PC-9 (cell line): ENCODE results near the gene LYSMD2. TPM values are rescaled to one million over a fixed set of nuclear protein-coding genes. Genes with fewer than 3 reads are reported as not detected.
A peak's percentile ranks its signal among the peaks of the same experiment; 100 is the strongest.

Experiments
- BruUV-seq: library from RNA; stranded (reverse); fragments of 400-500 nt; replicated peaks from 2 replicates; lab custom pipeline; 2021; lab: Mats Ljungman, UMichigan
- CTCF ChIA-PET: fragments of 300-600 bp; sonication (Branson Sonifier 250); formaldehyde crosslinking; loops from one replicate; lab custom pipeline; 2022; ENCODE audit warnings: antibody characterized with exemption; lab: Charles Lee
- POLR2A ChIA-PET: fragments of 300-600 bp; sonication (Branson Sonifier 250); formaldehyde crosslinking; loops from one replicate; lab custom pipeline; 2022; ENCODE audit warnings: antibody characterized with exemption; ENCODE audit not compliant: unreplicated experiment; lab: Charles Lee
- DNase-seq, 2 experiments: peaks; one replicate each; pipeline versions ENCODE4 v3.0.0 to v3.0.0-alpha.2; 2015 to 2022; ENCODE audit warnings: mixed read lengths in 1 of 2
- H2AFZ ChIP-seq: fragments of 200-600 bp; sonication (generic); 2 replicates; pipeline ENCODE4 v1.8.1; 2017; ENCODE audit warnings: antibody characterized with exemption
- H3F3A ChIP-seq: fragments of 200-600 bp; sonication (generic); 2 replicates; pipeline ENCODE4 v1.8.1; 2017; ENCODE audit warnings: antibody characterized with exemption, mild to moderate bottlenecking, low read depth; ENCODE audit not compliant: insufficient read depth
- H3K27ac ChIP-seq: fragments of 200-600 bp; sonication (generic); 2 replicates; pipeline ENCODE4 v1.6.1; 2016; ENCODE audit warnings: mixed run types
- H3K27me3 ChIP-seq: fragments of 200-600 bp; sonication (generic); 2 replicates; pipeline ENCODE4 v1.6.1; 2016; ENCODE audit warnings: low read depth, mixed run types; ENCODE audit not compliant: insufficient read depth
- H3K36me3 ChIP-seq: fragments of 200-600 bp; sonication (generic); 2 replicates; pipeline ENCODE4 v1.6.1; 2016; ENCODE audit warnings: low read depth, mixed run types
- H3K4me1 ChIP-seq: fragments of 200-600 bp; sonication (generic); replicated peaks from 2 replicates; pipeline ENCODE4 v1.6.1; 2016; ENCODE audit warnings: mixed run types; ENCODE audit not compliant: insufficient read depth
- H3K4me2 ChIP-seq: fragments of 200-600 bp; sonication (generic); 2 replicates; pipeline ENCODE4 v1.6.1; 2017; ENCODE audit warnings: mixed run types
- H3K4me3 ChIP-seq: fragments of 200-600 bp; sonication (generic); 2 replicates; pipeline ENCODE4 v1.6.1; 2016; ENCODE audit warnings: mixed run types
- H3K79me2 ChIP-seq: fragments of 200-600 bp; sonication (generic); 2 replicates; pipeline ENCODE4 v1.6.1; 2017; ENCODE audit warnings: low read depth, mixed run types
- H3K9me2 ChIP-seq: fragments of 200-600 bp; sonication (generic); 2 replicates; pipeline ENCODE4 v1.8.1; 2017; ENCODE audit warnings: mild to moderate bottlenecking; ENCODE audit not compliant: insufficient read depth
- H3K9me3 ChIP-seq: fragments of 200-600 bp; sonication (generic); 2 replicates; pipeline ENCODE4 v1.8.1; 2016; ENCODE audit warnings: low read depth; ENCODE audit not compliant: insufficient read depth
- H4K20me1 ChIP-seq: fragments of 200-600 bp; sonication (generic); 2 replicates; pipeline ENCODE4 v1.8.1; 2017; ENCODE audit not compliant: insufficient read depth
- EZH2 ChIP-seq: fragments of 200-600 bp; sonication (generic); IDR thresholded peaks from 2 replicates; pipeline ENCODE4 v1.8.0; 2017; ENCODE audit warnings: antibody characterized with exemption, low read depth
- intact Hi-C: fragments of 100-400 bp; cut with micrococcal nuclease; formaldehyde crosslinking; loops from one replicate; pipeline ENCODE4 v1.10.0; 2022; ENCODE audit not compliant: unreplicated experiment
- total RNA-seq: library from RNA; stranded (reverse); gene quantifications from 2 replicates; pipeline ENCODE4 v1.2.3, GENCODE V29; 2021
- TF ChIP-seq, protein P1 (sequence below): fragments of 200-600 bp; sonication (generic); conservative IDR thresholded peaks from 2 replicates; pipeline ENCODE4 v1.6.1; 2017; ENCODE audit warnings: mixed run types, antibody characterized with exemption, mild to moderate bottlenecking, moderate library complexity

LYSMD2 gene
- total RNA-seq, 1 experiment from 2014 or later = 11.1 TPM

DNA sequence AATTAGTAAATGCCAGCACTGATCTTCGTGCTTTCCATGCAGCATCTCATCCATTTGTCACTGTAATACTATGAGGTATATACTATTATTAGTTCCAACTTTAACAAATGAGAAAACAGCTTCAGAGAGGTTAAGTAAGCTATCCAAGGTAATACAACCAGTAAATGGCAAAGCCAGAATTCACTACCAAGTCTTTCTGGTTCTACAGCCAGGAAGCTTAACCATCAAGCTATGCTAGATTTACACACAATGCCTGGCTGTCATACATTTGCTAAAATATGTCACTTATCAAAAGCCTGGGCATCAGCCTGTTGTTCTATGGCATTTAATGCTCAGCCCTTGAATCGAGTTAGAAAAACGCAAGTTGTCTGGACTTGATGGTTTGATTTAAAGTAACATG is 46.5 kb upstream of the LYSMD2 start:
- Histone ChIP-seq H3K27me3 (no peaks in the 10 kb centered on the region), H3K4me3 (no peak overlapping the region), H3K27ac (no peak overlapping the region), H2AFZ (no peak overlapping the region), H3K79me2 (no peaks in the 10 kb centered on the region), H3K4me1 (peaks cover 23% of the 10 kb centered on the region), H3K9me2 (no peaks in the 10 kb centered on the region), H4K20me1 (no peaks in the 10 kb centered on the region), H3K9me3 (no peaks in the 10 kb centered on the region), H3F3A (no peaks in the 10 kb centered on the region), H3K36me3 (no peaks in the 10 kb centered on the region), H3K4me2 (no peak overlapping the region)
- DNase-seq = no peak
- BruUV-seq = no TSS peak
- ChIA-PET POLR2A (interaction anchor here (0.7 kb wide), 1 partner anchor 59 kb away, joined by 3 read pairs; no protein-coding TSS in a partner anchor), CTCF (interaction anchor here (1.1 kb wide), 1 partner anchor 42 kb away, joined by 3 read pairs; no protein-coding TSS in a partner anchor)
- intact Hi-C loops = loop anchor here (2.0 to 10.0 kb wide), 3 partner anchors 357 to 951 kb away; no protein-coding TSS in a partner anchor
- no peak for TF ChIP-seq EZH2
- TF ChIP-seq, protein P1, sequence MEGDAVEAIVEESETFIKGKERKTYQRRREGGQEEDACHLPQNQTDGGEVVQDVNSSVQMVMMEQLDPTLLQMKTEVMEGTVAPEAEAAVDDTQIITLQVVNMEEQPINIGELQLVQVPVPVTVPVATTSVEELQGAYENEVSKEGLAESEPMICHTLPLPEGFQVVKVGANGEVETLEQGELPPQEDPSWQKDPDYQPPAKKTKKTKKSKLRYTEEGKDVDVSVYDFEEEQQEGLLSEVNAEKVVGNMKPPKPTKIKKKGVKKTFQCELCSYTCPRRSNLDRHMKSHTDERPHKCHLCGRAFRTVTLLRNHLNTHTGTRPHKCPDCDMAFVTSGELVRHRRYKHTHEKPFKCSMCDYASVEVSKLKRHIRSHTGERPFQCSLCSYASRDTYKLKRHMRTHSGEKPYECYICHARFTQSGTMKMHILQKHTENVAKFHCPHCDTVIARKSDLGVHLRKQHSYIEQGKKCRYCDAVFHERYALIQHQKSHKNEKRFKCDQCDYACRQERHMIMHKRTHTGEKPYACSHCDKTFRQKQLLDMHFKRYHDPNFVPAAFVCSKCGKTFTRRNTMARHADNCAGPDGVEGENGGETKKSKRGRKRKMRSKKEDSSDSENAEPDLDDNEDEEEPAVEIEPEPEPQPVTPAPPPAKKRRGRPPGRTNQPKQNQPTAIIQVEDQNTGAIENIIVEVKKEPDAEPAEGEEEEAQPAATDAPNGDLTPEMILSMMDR = no peak

DNA sequence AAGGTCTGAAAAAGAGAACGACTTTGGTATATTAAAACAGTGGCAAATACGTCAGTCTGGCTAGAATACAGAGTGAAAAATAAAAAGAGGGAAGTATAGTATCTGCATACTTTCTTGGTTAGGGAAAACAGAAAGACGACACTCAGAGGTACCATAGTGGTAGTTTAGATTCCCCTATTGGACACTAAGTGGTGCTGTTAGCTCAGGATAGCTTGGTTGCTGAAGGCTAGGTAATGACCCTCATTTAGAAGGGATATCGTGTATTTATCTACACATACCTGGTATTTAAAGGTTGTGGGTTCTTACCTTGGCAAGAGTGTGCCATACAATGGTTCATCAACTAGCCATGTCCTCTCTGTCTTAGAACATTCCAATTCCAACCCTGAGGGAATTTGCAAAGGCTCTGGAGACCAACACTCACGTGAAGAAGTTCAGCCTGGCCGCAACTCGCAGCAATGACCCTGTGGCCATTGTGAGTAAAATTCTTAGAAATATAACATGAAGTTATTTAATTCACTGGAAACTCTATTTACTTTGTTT is 45.0 kb upstream of the LYSMD2 start:
- BruUV-seq = no TSS peak
- no peaks in the 10 kb centered on the region for H3F3A ChIP-seq
- H4K20me1 ChIP-seq = no peaks in the 10 kb centered on the region
- no peaks in the 10 kb centered on the region for H3K9me3 ChIP-seq
- intact Hi-C loops = loop anchor here (1.0 to 10.0 kb wide), 4 partner anchors 125 to 952 kb away; no protein-coding TSS in a partner anchor
- DNase-seq = peak; percentile 7 to 52
- H2AFZ ChIP-seq = no peak overlapping the region
- H3K27me3 ChIP-seq = no peaks in the 10 kb centered on the region
- no peak overlapping the region for H3K4me2 ChIP-seq
- no peaks in the 10 kb centered on the region for H3K79me2 ChIP-seq
- H3K36me3 ChIP-seq = no peaks in the 10 kb centered on the region
- TF ChIP-seq, protein P1 = peak; percentile 66
- TF ChIP-seq EZH2 = no peak
- CTCF ChIA-PET = no interaction called here
- peaks cover 17% of the 10 kb centered on the region for H3K4me1 ChIP-seq
- no peak overlapping the region for H3K4me3 ChIP-seq
- H3K9me2 ChIP-seq = no peaks in the 10 kb centered on the region
- POLR2A ChIA-PET = no interaction called here
- no peak overlapping the region for H3K27ac ChIP-seq

DNA sequence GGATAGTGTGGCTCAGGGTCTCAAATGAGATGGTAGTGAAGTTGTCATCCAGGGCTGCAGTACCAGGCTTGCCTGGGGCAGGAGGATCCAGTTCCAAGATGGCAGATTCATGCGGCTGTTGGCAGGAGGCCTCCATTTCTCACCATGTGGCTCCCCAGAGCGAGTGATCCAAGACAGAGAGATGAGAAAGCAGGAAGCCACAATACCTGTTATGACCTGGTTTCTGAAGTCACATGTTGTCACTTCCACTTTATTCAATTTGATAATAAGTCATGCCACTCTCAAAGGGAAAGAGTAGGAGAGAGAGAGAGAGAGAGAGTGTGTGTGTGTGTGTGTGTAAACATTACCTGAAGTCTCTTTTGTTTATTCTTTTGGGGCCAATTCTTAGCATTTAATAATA is 44.1 kb upstream of the LYSMD2 start:
- ChIA-PET POLR2A (no interaction called here), CTCF (no interaction called here)
- no TSS peak for BruUV-seq

More for the DNA sequence above, 44.1 kb upstream of the LYSMD2 start:
- Histone ChIP-seq H2AFZ (no peak overlapping the region), H3K4me3 (no peak overlapping the region), H3K36me3 (no peaks in the 10 kb centered on the region), H3K4me2 (no peak overlapping the region), H4K20me1 (no peaks in the 10 kb centered on the region), H3K27ac (no peak overlapping the region), H3F3A (no peaks in the 10 kb centered on the region), H3K9me3 (no peaks in the 10 kb centered on the region), H3K9me2 (no peaks in the 10 kb centered on the region), H3K79me2 (no peaks in the 10 kb centered on the region), H3K4me1 (peaks cover 11% of the 10 kb centered on the region), H3K27me3 (no peaks in the 10 kb centered on the region)
- no peak for DNase-seq
- intact Hi-C loops = loop anchor here (10.0 kb wide), 2 partner anchors 423 to 953 kb away; no protein-coding TSS in a partner anchor
- TF ChIP-seq, protein P1 = no peak
- no peak for TF ChIP-seq EZH2
